HL-60 (cell line): Measurements from ENCODE around the gene TXNDC2.

Experiments used
- DNase-seq, 2 experiments: peaks; one replicate each; pipeline ENCODE4 v3.0.0-alpha.2; 2010 to 2020; ENCODE audit warnings: low read depth in 1 of 2, low spot score in 1 of 2
- H3K27ac ChIP-seq: fragments of 250-450 bp; sonication (Bioruptor Pico); replicated peaks from 2 replicates; pipeline ENCODE4 v1.5.1; 2020; ENCODE audit warnings: mild to moderate bottlenecking, moderate library complexity
- H3K27me3 ChIP-seq: fragments of 250-450 bp; sonication (Bioruptor Pico); 2 replicates; pipeline ENCODE4 v1.5.1; 2021; ENCODE audit warnings: mild to moderate bottlenecking, moderate library complexity; ENCODE audit not compliant: insufficient read depth, poor library complexity, severe bottlenecking
- H3K4me3 ChIP-seq: replicated peaks from 2 replicates; pipeline ENCODE4 v1.5.1; 2011; ENCODE audit warnings: mild to moderate bottlenecking, control low read depth, low read length; ENCODE audit not compliant: insufficient read depth
- GABPA ChIP-seq: IDR thresholded peaks from 2 replicates; pipeline ENCODE4 v1.6.1; 2012; ENCODE audit warnings: low read depth
- POLR2AphosphoS5 ChIP-seq: IDR thresholded peaks from 2 replicates; pipeline ENCODE4 v1.6.1; 2012; ENCODE audit warnings: low read depth
- SPI1 ChIP-seq: IDR thresholded peaks from 2 replicates; pipeline ENCODE4 v1.6.1; 2012; ENCODE audit warnings: low read depth, mild to moderate bottlenecking, borderline replicate concordance
- TF ChIP-seq, protein P1 (sequence below): IDR thresholded peaks from 2 replicates; pipeline ENCODE4 v1.6.1; 2012; ENCODE audit warnings: low read depth; ENCODE audit not compliant: insufficient replicate concordance
- TF ChIP-seq, protein P2 (sequence below): IDR thresholded peaks from one replicate; pipeline ENCODE4 v1.5.1; 2011; ENCODE audit warnings: low read length, control low read depth, inconsistent platforms; ENCODE audit not compliant: insufficient read depth

Gene TXNDC2

DNA sequence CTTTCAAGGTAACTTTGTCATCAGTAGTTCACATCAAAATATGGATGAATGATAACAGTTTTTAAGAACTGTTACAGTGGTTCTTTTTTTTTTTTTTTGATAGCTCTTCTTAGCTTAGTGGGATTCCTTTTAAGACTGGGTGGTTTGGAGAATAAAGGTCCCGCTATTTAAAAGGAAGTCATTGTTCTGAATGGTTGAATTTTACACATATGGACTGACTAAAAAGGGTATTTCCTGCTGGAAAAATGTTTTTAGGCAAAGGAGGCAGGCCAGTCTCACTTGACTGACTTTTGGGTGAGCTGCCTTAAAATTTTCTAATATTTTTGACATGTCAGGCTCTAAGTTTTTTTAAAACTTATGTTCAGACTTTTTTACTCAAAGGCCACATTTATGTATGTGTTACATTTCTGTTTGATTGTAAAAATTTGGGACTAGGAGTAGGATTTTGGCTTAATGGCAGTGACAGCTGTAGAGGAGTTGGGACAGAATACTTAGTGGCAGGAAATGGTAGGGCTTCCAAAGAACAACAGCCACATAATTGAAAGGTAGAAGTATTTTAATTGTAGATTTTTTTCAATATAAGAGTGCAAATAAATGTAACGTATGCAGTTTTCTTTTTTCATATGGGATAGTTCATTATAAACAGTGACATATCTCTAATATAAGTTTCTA, 41.8 kb downstream of the TXNDC2 start:
- Histone ChIP-seq H3K27ac (no peak overlapping the region), H3K4me3 (no peak overlapping the region), H3K27me3 (no peaks in the 10 kb centered on the region)
- no peak for DNase-seq
- no peak for TF ChIP-seq POLR2AphosphoS5
- TF ChIP-seq, protein P1, sequence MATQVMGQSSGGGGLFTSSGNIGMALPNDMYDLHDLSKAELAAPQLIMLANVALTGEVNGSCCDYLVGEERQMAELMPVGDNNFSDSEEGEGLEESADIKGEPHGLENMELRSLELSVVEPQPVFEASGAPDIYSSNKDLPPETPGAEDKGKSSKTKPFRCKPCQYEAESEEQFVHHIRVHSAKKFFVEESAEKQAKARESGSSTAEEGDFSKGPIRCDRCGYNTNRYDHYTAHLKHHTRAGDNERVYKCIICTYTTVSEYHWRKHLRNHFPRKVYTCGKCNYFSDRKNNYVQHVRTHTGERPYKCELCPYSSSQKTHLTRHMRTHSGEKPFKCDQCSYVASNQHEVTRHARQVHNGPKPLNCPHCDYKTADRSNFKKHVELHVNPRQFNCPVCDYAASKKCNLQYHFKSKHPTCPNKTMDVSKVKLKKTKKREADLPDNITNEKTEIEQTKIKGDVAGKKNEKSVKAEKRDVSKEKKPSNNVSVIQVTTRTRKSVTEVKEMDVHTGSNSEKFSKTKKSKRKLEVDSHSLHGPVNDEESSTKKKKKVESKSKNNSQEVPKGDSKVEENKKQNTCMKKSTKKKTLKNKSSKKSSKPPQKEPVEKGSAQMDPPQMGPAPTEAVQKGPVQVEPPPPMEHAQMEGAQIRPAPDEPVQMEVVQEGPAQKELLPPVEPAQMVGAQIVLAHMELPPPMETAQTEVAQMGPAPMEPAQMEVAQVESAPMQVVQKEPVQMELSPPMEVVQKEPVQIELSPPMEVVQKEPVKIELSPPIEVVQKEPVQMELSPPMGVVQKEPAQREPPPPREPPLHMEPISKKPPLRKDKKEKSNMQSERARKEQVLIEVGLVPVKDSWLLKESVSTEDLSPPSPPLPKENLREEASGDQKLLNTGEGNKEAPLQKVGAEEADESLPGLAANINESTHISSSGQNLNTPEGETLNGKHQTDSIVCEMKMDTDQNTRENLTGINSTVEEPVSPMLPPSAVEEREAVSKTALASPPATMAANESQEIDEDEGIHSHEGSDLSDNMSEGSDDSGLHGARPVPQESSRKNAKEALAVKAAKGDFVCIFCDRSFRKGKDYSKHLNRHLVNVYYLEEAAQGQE: no peak
- TF ChIP-seq, protein P2, sequence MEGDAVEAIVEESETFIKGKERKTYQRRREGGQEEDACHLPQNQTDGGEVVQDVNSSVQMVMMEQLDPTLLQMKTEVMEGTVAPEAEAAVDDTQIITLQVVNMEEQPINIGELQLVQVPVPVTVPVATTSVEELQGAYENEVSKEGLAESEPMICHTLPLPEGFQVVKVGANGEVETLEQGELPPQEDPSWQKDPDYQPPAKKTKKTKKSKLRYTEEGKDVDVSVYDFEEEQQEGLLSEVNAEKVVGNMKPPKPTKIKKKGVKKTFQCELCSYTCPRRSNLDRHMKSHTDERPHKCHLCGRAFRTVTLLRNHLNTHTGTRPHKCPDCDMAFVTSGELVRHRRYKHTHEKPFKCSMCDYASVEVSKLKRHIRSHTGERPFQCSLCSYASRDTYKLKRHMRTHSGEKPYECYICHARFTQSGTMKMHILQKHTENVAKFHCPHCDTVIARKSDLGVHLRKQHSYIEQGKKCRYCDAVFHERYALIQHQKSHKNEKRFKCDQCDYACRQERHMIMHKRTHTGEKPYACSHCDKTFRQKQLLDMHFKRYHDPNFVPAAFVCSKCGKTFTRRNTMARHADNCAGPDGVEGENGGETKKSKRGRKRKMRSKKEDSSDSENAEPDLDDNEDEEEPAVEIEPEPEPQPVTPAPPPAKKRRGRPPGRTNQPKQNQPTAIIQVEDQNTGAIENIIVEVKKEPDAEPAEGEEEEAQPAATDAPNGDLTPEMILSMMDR: no peak
- no peak for TF ChIP-seq GABPA
- TF ChIP-seq SPI1: no peak

DNA sequence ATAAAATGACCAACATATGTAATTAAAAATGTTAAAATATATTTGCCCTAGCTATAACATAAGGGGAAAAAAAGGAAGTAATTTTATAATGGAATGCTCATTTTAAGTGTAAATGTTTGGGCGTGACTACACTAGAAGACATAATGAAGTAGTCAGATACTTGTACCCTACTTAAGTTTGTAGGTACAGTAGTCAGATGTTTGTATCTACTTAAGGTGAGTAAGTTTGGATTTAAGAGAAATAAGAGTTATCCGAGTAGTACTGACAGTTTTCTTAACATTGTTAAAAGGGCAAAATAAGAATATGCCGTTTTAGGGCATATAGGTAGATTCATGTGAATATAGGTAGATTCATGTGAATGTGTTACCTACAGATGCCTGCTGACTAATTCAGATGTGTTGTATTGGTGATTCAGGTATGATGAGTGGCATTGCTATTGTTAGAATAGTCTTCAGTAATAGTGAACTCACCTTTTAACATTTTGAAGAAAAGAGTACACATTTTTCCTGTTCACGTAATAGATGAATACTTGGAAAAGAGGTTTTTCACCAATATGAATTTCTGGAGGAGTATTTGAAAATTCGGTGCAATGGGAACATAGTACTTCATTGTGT, 43.0 kb downstream of the TXNDC2 start:
- Histone ChIP-seq H3K27me3 (no peaks in the 10 kb centered on the region), H3K27ac (peak overlapping the region; percentile 13), H3K4me3 (no peak overlapping the region)
- no peak for DNase-seq
- TF ChIP-seq SPI1 (no peak), GABPA (no peak), POLR2AphosphoS5 (no peak)
- TF ChIP-seq, protein P2: no peak
- TF ChIP-seq, protein P1: no peak

DNA sequence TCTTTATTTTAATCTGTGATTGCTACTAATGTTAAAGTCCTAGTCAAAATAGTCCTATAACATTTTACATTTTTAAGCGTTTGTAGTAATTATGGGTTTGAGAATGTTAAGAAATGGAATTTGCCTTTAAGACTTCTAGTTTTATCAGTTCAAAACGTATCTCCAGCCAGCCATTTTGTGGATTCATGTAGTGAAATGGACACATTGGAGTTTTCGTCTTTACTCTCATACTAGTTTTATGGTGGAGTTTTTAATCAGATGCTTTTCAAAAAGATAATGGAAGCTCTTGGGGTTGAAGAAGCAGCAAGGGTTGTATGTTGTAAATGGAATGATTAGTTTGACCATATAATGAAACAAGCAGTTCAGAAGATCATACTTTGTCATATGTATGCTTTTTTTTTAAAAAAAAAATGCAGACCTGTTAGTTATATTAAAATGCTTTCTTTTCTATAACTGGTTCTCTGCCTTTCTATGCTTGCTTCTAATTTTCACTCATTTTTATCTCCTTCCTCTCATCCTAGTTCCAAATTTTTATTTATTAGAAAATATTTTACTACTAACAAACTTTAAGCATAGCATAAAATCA, 44.6 kb downstream of the TXNDC2 start:
- no peak for DNase-seq
- Histone ChIP-seq H3K27me3 (no peaks in the 10 kb centered on the region), H3K4me3 (no peak overlapping the region), H3K27ac (no peak overlapping the region)
- TF ChIP-seq POLR2AphosphoS5 (no peak), SPI1 (no peak), GABPA (no peak)
- TF ChIP-seq, protein P1: no peak
- TF ChIP-seq, protein P2: no peak
